Measurements from ENCODE around the gene PINK1.

DNA sequence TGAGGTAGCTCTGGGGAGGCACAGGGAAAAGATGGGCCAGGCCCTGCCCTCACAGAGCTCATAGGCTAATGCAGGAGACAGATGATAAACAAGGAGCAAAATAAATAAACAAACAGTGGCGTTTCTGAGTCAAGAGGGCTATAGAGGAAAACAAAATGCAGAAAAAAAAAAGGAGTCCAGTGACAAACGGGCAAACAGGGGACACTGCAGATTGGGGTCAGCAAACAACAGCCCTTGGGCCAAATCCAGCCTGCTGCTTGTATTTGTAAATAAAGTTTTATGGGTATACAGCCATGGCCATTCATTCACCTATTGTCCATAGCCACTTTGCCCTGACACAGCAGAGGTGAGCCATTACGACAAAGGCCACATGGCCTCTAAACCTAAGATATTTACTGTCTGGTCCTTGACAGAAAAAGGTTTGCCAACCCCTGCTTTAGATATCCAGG, 19.1 kb upstream of the PINK1 start:
- TF ChIP-seq, protein P1, sequence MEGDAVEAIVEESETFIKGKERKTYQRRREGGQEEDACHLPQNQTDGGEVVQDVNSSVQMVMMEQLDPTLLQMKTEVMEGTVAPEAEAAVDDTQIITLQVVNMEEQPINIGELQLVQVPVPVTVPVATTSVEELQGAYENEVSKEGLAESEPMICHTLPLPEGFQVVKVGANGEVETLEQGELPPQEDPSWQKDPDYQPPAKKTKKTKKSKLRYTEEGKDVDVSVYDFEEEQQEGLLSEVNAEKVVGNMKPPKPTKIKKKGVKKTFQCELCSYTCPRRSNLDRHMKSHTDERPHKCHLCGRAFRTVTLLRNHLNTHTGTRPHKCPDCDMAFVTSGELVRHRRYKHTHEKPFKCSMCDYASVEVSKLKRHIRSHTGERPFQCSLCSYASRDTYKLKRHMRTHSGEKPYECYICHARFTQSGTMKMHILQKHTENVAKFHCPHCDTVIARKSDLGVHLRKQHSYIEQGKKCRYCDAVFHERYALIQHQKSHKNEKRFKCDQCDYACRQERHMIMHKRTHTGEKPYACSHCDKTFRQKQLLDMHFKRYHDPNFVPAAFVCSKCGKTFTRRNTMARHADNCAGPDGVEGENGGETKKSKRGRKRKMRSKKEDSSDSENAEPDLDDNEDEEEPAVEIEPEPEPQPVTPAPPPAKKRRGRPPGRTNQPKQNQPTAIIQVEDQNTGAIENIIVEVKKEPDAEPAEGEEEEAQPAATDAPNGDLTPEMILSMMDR (IDR thresholded peaks at IDR 0.05): no peak
- no peak for TF ChIP-seq SIN3A (IDR thresholded peaks at IDR 0.05; ENCODE audit: borderline replicate concordance, low read depth, low read length)
- no peak for TF ChIP-seq SMC3 (IDR thresholded peaks at IDR 0.05; ENCODE audit: low read depth, low read length)
